Duodenal mucosa (tissue), 2 donors: ENCODE measurements around the gene SLC7A4.
"Not testable (repeated sequence)": the region's sequence is repeated elsewhere in the genome, so short reads cannot be mapped to it uniquely, and the experiment has no call there.

Experiments used
- H3K27ac ChIP-seq: one replicate; pipeline ENCODE4 v1.7.0; 2013; ENCODE audit warnings: low read depth, low read length
- H3K27me3 ChIP-seq, 2 donors: one replicate each; pipeline ENCODE4 v1.7.0; 2013; ENCODE audit warnings: low read length in 2 of 2, control low read depth in 1 of 2; ENCODE audit not compliant: insufficient read depth in 2 of 2, control insufficient read depth in 1 of 2
- H3K36me3 ChIP-seq, 2 donors: one replicate each; pipeline ENCODE4 v1.7.0; 2013; ENCODE audit warnings: low read length in 2 of 2, control low read depth in 1 of 2; ENCODE audit not compliant: insufficient read depth in 2 of 2, control insufficient read depth in 1 of 2
- H3K4me1 ChIP-seq, 2 donors: one replicate each; pipeline ENCODE4 v1.7.0; 2013; ENCODE audit warnings: low read length in 2 of 2, control low read depth in 1 of 2; ENCODE audit not compliant: insufficient read depth in 2 of 2, control insufficient read depth in 1 of 2
- H3K4me3 ChIP-seq, 2 donors: one replicate each; pipeline ENCODE4 v1.7.0; 2013; ENCODE audit warnings: low read length in 2 of 2, low read depth in 1 of 2
- H3K9ac ChIP-seq, 2 donors: one replicate each; pipeline ENCODE4 v1.7.0; 2013; ENCODE audit warnings: low read length in 2 of 2, low read depth in 1 of 2
- H3K9me3 ChIP-seq, 2 donors: one replicate each; pipeline ENCODE4 v1.7.0; 2013; ENCODE audit warnings: low read length in 2 of 2, control low read depth in 1 of 2; ENCODE audit not compliant: control insufficient read depth in 1 of 2

SLC7A4 gene

GRCh38 chr22:21073023-21073422 is 40.7 kb upstream of the SLC7A4 start:
- Histone ChIP-seq H3K4me3 (no peak overlapping the region), H3K4me1 (no peaks in the 10 kb centered on the region), H3K36me3 (no peaks in the 10 kb centered on the region), H3K27ac (no peak overlapping the region), H3K27me3 (no peaks in the 10 kb centered on the region), H3K9me3 (no peaks in the 10 kb centered on the region), H3K9ac (no peak overlapping the region)

- H3K4me1 ChIP-seq, H3K36me3 ChIP-seq, H3K9me3 ChIP-seq, H3K9ac ChIP-seq, H3K4me3 ChIP-seq, H3K27me3 ChIP-seq, H3K27ac ChIP-seq: not testable (repeated sequence)
Observed at GRCh38 chr22:21071796-21072195, 39.4 kb upstream of the SLC7A4 start.

- Histone ChIP-seq H3K9me3 (no peaks in the 10 kb centered on the region), H3K9ac (no peak overlapping the region)
Observed at GRCh38 chr22:21070690-21071615, 38.6 kb upstream of the SLC7A4 start.

GRCh38 chr22:21069375-21069774 is 37.0 kb upstream of the SLC7A4 start:
- Histone ChIP-seq H3K27ac (no peak overlapping the region), H3K9me3 (no peaks in the 10 kb centered on the region), H3K36me3 (no peaks in the 10 kb centered on the region), H3K4me3 (no peak overlapping the region), H3K9ac (no peak overlapping the region), H3K4me1 (no peaks in the 10 kb centered on the region), H3K27me3 (no peaks in the 10 kb centered on the region)

More at GRCh38 chr22:21070690-21071615, 38.6 kb upstream of the SLC7A4 start:
- no peaks in the 10 kb centered on the region for H3K27me3 ChIP-seq
- no peak overlapping the region for H3K4me3 ChIP-seq
- H3K36me3 ChIP-seq, result no peaks in the 10 kb centered on the region
- no peak overlapping the region for H3K27ac ChIP-seq
- no peaks in the 10 kb centered on the region for H3K4me1 ChIP-seq

GRCh38 chr22:21068681-21069276 is 36.4 kb upstream of the SLC7A4 start:
- Histone ChIP-seq H3K4me1 (no peaks in the 10 kb centered on the region), H3K27ac (no peak overlapping the region), H3K4me3 (no peak overlapping the region), H3K36me3 (no peaks in the 10 kb centered on the region), H3K27me3 (no peaks in the 10 kb centered on the region), H3K9ac (no peak overlapping the region), H3K9me3 (no peaks in the 10 kb centered on the region)

- no peaks in the 10 kb centered on the region for H3K4me1 ChIP-seq
- no peak overlapping the region for H3K9ac ChIP-seq
- no peak overlapping the region for H3K27ac ChIP-seq
- H3K36me3 ChIP-seq, result no peaks in the 10 kb centered on the region
- no peaks in the 10 kb centered on the region for H3K27me3 ChIP-seq
- no peak overlapping the region for H3K4me3 ChIP-seq
- H3K9me3 ChIP-seq, result no peaks in the 10 kb centered on the region
Observed at GRCh38 chr22:21067901-21068680, 35.7 kb upstream of the SLC7A4 start.

- Histone ChIP-seq H3K4me3 (no peak overlapping the region), H3K36me3 (no peaks in the 10 kb centered on the region), H3K9me3 (no peaks in the 10 kb centered on the region), H3K27ac (no peak overlapping the region), H3K4me1 (no peaks in the 10 kb centered on the region), H3K27me3 (no peaks in the 10 kb centered on the region), H3K9ac (no peak overlapping the region)
Observed at GRCh38 chr22:21067075-21067900, 34.9 kb upstream of the SLC7A4 start.

GRCh38 chr22:21064917-21065864 is 32.8 kb upstream of the SLC7A4 start:
- Histone ChIP-seq H3K4me1 (no peaks in the 10 kb centered on the region), H3K9me3 (no peaks in the 10 kb centered on the region)

GRCh38 chr22:21064425-21064824 is 32.1 kb upstream of the SLC7A4 start:
- not testable (repeated sequence) for H3K4me3 ChIP-seq, H3K27ac ChIP-seq, H3K9ac ChIP-seq, H3K27me3 ChIP-seq, H3K9me3 ChIP-seq, H3K4me1 ChIP-seq, H3K36me3 ChIP-seq

More at GRCh38 chr22:21064917-21065864, 32.8 kb upstream of the SLC7A4 start:
- no peaks in the 10 kb centered on the region for H3K36me3 ChIP-seq
- H3K27ac ChIP-seq, result no peak overlapping the region
- no peaks in the 10 kb centered on the region for H3K27me3 ChIP-seq
- no peak overlapping the region for H3K4me3 ChIP-seq
- H3K9ac ChIP-seq, result no peak overlapping the region
